Esophagus squamous epithelium (tissue), 4 donors: ENCODE results near the gene PPP1R7.

ENCODE experiments used
- CTCF ChIP-seq, 6 experiments: fragments of 450-650 bp in 4 of 6; fragments of 200-600 bp in 2 of 6; sonication (generic) in 2 of 6; IDR thresholded peaks; one replicate each; pipeline ENCODE4 v1.5.1; 2016 to 2019; ENCODE audit warnings: antibody characterized with exemption in 6 of 6, mild to moderate bottlenecking in 4 of 6, moderate library complexity in 4 of 6
- POLR2A ChIP-seq, 4 donors: fragments of 450-650 bp; IDR thresholded peaks; one replicate each; pipeline ENCODE4 v1.6.1; 2017; ENCODE audit warnings: antibody characterized with exemption in 4 of 4, mild to moderate bottlenecking in 4 of 4, moderate library complexity in 3 of 4

- no peak for TF ChIP-seq CTCF (IDR thresholded peaks at IDR 0.05)
- no peak for TF ChIP-seq POLR2A (IDR thresholded peaks at IDR 0.05)
Measured at GRCh38 chr2:241153616-241154015, 3.3 kb downstream of the PPP1R7 start.
